Stimulated activated CD8-positive, alpha-beta memory T cell treated with anti-CD3 and anti-CD28 coated beads, Interleukin-7, amount 100 ng/mL, for 1 hour (primary cell): ENCODE data around the gene PHF10.

Experiments used
- DNase-seq, 2 donors: peaks; one replicate each; pipeline ENCODE4 v3.0.0-alpha.2; 2020; ENCODE audit warnings: low read depth in 2 of 2

Gene PHF10

GRCh38 chr6:169677096-169677495 is 47.2 kb downstream of the PHF10 start:
- no peak for DNase-seq

GRCh38 chr6:169675011-169675410 is 49.3 kb downstream of the PHF10 start:
- no peak for DNase-seq

- DNase-seq, result no peak
These were observed 52.7 kb downstream of the PHF10 start for GRCh38 chr6:169671563-169671962.

GRCh38 chr6:169669889-169670288 is 54.4 kb downstream of the PHF10 start:
- DNase-seq, result no peak

GRCh38 chr6:169669147-169669546 is 55.2 kb downstream of the PHF10 start:
- DNase-seq, result no peak

GRCh38 chr6:169668203-169668847 is 56.0 kb downstream of the PHF10 start:
- DNase-seq, result no peak

GRCh38 chr6:169667716-169668115 is 56.6 kb downstream of the PHF10 start:
- no peak for DNase-seq

GRCh38 chr6:169666441-169666840 is 57.9 kb downstream of the PHF10 start:
- no peak for DNase-seq

- DNase-seq, result no peak
These were observed 59.0 kb downstream of the PHF10 start for GRCh38 chr6:169665289-169665688.

GRCh38 chr6:169664227-169664626 is 60.1 kb downstream of the PHF10 start:
- no peak for DNase-seq

- DNase-seq, result no peak
These were observed 60.8 kb downstream of the PHF10 start for GRCh38 chr6:169663468-169663867.

- no peak for DNase-seq
These were observed 62.9 kb downstream of the PHF10 start for GRCh38 chr6:169661391-169661756.

- no peak for DNase-seq
These were observed 63.4 kb downstream of the PHF10 start for GRCh38 chr6:169660751-169661390.

- DNase-seq, result no peak
These were observed 64.3 kb downstream of the PHF10 start for GRCh38 chr6:169659820-169660610.

GRCh38 chr6:169657284-169657610 is 67.1 kb downstream of the PHF10 start:
- no peak for DNase-seq

GRCh38 chr6:169656546-169657283 is 67.6 kb downstream of the PHF10 start:
- DNase-seq, result no peak

GRCh38 chr6:169654598-169655391 is 69.5 kb downstream of the PHF10 start:
- peak; percentile 27 to 41 for DNase-seq
